ENCODE measurements around the gene LUC7L3.

DNA sequence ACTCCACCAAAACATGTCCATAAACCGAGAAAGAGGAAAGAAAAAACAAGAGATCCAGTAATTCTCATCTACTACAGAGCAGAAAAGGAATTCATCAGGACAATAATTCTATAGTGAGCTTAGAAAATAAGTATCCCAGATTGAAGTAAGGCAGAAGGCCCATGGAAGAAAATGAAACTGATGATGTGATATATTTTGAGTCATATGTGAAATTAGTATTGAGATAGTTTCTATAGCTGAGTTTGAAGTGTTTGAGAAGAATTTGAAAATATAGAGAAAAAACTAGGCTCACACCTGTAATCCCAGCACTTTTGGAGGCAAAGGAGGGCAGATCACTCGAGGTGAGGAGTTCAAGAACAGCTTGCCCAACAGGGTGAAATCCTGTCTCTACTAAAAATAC, 19.7 kb downstream of the LUC7L3 start:
- TF ChIP-seq, protein P1, sequence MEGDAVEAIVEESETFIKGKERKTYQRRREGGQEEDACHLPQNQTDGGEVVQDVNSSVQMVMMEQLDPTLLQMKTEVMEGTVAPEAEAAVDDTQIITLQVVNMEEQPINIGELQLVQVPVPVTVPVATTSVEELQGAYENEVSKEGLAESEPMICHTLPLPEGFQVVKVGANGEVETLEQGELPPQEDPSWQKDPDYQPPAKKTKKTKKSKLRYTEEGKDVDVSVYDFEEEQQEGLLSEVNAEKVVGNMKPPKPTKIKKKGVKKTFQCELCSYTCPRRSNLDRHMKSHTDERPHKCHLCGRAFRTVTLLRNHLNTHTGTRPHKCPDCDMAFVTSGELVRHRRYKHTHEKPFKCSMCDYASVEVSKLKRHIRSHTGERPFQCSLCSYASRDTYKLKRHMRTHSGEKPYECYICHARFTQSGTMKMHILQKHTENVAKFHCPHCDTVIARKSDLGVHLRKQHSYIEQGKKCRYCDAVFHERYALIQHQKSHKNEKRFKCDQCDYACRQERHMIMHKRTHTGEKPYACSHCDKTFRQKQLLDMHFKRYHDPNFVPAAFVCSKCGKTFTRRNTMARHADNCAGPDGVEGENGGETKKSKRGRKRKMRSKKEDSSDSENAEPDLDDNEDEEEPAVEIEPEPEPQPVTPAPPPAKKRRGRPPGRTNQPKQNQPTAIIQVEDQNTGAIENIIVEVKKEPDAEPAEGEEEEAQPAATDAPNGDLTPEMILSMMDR (IDR thresholded peaks at IDR 0.05): no peak
- TF ChIP-seq POLR2A (IDR thresholded peaks at IDR 0.05): no peak

All from thyroid gland (tissue), 4 donors.